HepG2 (cell line): ENCODE results near the gene FBXL12. TPM values are rescaled to one million over a fixed set of nuclear protein-coding genes. Genes with fewer than 3 reads are reported as not detected.
"Not testable (repeated sequence)": the region's sequence is repeated elsewhere in the genome, so short reads cannot be mapped to it uniquely, and the experiment has no call there.

Experiments
- ATAC-seq: fragments of 200-7000 bp; cut with Tn5 transposase; 3 replicates; pipeline ENCODE4 v1.9.1; 2020; ENCODE audit warnings: mild to moderate bottlenecking, moderate library complexity
- BruUV-seq: library from RNA; stranded (reverse); fragments of 400-500 nt; replicated peaks from 2 replicates; lab custom pipeline; 2021; lab: Mats Ljungman, UMichigan
- CTCF ChIA-PET: fragments of 300-600 bp; formaldehyde crosslinking; extraction: SDS; loops from one replicate; lab custom pipeline; 2021; ENCODE audit warnings: low total read pairs, inconsistent platforms, low intra/inter-chr PET ratio; lab: Yijun Ruan, JAX
- POLR2A ChIA-PET: fragments of 350-600 bp; sonication (Branson Sonifier 250); formaldehyde crosslinking; loops from one replicate; lab custom pipeline; 2020; ENCODE audit warnings: antibody characterized with exemption, inconsistent platforms; lab: Yijun Ruan, JAX
- DNase-seq: peaks from one replicate; pipeline ENCODE4 v3.0.0-alpha.2; 2015; ENCODE audit warnings: low spot score
- FAIRE-seq: peaks from 3 replicates; lab custom pipeline; 2011; peaks lifted over from hg19 to GRCh38; lab: Jason Lieb, UNC
- H2AFZ ChIP-seq: one replicate; pipeline ENCODE4 v1.6.1; 2011; ENCODE audit warnings: low read length, inconsistent platforms
- H3K27ac ChIP-seq: fragments of 300-600 bp; 3 replicates; pipeline ENCODE4 v1.8.0; 2011; ENCODE audit warnings: mixed run types, mild to moderate bottlenecking, mixed read lengths, low read length, inconsistent platforms; ENCODE audit not compliant: insufficient read depth; ENCODE audit errors: extremely low read length
- H3K27me3 ChIP-seq, 2 experiments: fragments of 200-600 bp in 1 of 2; 2 replicates in 1 of 2; 3 replicates in 1 of 2; pipeline versions ENCODE4 v1.6.0 to v1.8.0; 2011; ENCODE audit warnings: low read length in 2 of 2, mild to moderate bottlenecking in 2 of 2, moderate library complexity in 2 of 2, inconsistent platforms in 1 of 2; ENCODE audit not compliant: insufficient read depth in 2 of 2, control insufficient read depth in 1 of 2
- H3K36me3 ChIP-seq, 2 experiments: fragments of 200-600 bp in 1 of 2; replicated peaks in 1 of 2; 2 replicates in 1 of 2; 3 replicates in 1 of 2; pipeline versions ENCODE4 v1.5.1 to v1.8.0; 2011; ENCODE audit warnings: low read length in 2 of 2, inconsistent platforms in 1 of 2; ENCODE audit not compliant: insufficient read depth in 2 of 2, control insufficient read depth in 1 of 2
- H3K4me1 ChIP-seq: 2 replicates; pipeline ENCODE4 v1.5.1; 2012; ENCODE audit warnings: low read length, inconsistent platforms; ENCODE audit not compliant: insufficient read depth
- H3K4me2 ChIP-seq: 2 replicates; pipeline ENCODE4 v1.6.0; 2011; ENCODE audit warnings: low read depth, low read length, inconsistent platforms
- H3K4me3 ChIP-seq, 3 experiments: fragments of 200-600 bp in 1 of 3; sonication (generic), shearing (Covaris generic) in 1 of 3; replicated peaks in 1 of 3; 2 replicates each; pipeline ENCODE4 v1.5.1; 2011 to 2016; ENCODE audit warnings: low read length in 3 of 3, inconsistent platforms in 2 of 3, low read depth in 2 of 3, mild to moderate bottlenecking in 2 of 3, control low read depth in 1 of 3, mixed read lengths in 1 of 3; ENCODE audit not compliant: insufficient read depth in 1 of 3
- H3K79me2 ChIP-seq: one replicate; pipeline ENCODE4 v1.6.1; 2011; ENCODE audit warnings: low read length, inconsistent platforms; ENCODE audit not compliant: insufficient read depth
- H3K9ac ChIP-seq: 2 replicates; pipeline ENCODE4 v1.6.0; 2011; ENCODE audit warnings: mild to moderate bottlenecking, low read depth, low read length, inconsistent platforms; ENCODE audit not compliant: insufficient read depth
- H3K9me3 ChIP-seq: 2 replicates; pipeline ENCODE4 v1.5.1; 2012; ENCODE audit warnings: mild to moderate bottlenecking, low read length
- H4K20me1 ChIP-seq: 2 replicates; pipeline ENCODE4 v1.6.0; 2011; ENCODE audit warnings: inconsistent platforms, mild to moderate bottlenecking, low read length, moderate library complexity; ENCODE audit not compliant: insufficient read depth
- HMGA1 ChIP-seq: sonication (generic); formaldehyde crosslinking; conservative IDR thresholded peaks from 2 replicates; pipeline ENCODE4 v1.4.0; 2020; ENCODE audit warnings: missing genetic modification reagents
- WGBS: methylation state at CpG from one replicate; pipeline ENCODE4 v1.1.6; 2017; ENCODE audit warnings: low lambda C conversion rate; 5-methylcytosine and 5-hydroxymethylcytosine counted together
- in situ Hi-C: cut with HindIII; loops from 2 replicates; pipeline ENCODE4 v1.10.0; 2017; ENCODE audit warnings: low pct_unique_long_range_greater_than_20kb; ENCODE audit not compliant: extremely low pct_ligation_motif_present
- intact Hi-C: fragments of 100-400 bp; cut with micrococcal nuclease; formaldehyde crosslinking; loops from one replicate; pipeline ENCODE4 v1.10.0; 2022; ENCODE audit not compliant: unreplicated experiment
- polyA plus RNA-seq, 8 experiments: library from polyadenylated mRNA; depleted of rRNA in 3 of 8; stranded (reverse) in 7 of 8; unstranded in 1 of 8; fragments of >200 nt; fragmentation: Illumina TruSeq in 4 of 8; extraction: Trizol in 4 of 8; gene quantifications; 2 replicates each; pipeline versions ENCODE4 v1.2.1 to v1.2.3, GENCODE V29; 2011 to 2016; ENCODE audit warnings: low read depth in 4 of 8, missing spikeins in 1 of 8, mixed read lengths in 1 of 8; ENCODE audit not compliant: insufficient read depth in 1 of 8
- total RNA-seq, 5 experiments: library from RNA; depleted of rRNA; stranded (reverse); fragments of >200 nt; fragmentation: Illumina TruSeq; extraction: Trizol; gene quantifications; 2 replicates each; pipeline ENCODE4 v1.2.3, GENCODE V29; 2016; ENCODE audit warnings: low read depth in 1 of 5
- TF ChIP-seq, protein P1 (sequence below): sonication (generic); formaldehyde crosslinking; IDR thresholded peaks from 2 replicates; pipeline ENCODE4 v1.5.1; 2020; ENCODE audit warnings: mild to moderate bottlenecking, missing genetic modification reagents, moderate library complexity
- TF ChIP-seq, protein P2 (sequence below): sonication (generic); formaldehyde crosslinking; conservative IDR thresholded peaks from 2 replicates; pipeline ENCODE4 v1.8.0; 2022; ENCODE audit warnings: mild to moderate bottlenecking, moderate library complexity, missing genetic modification reagents

Gene FBXL12
- total and polyA plus RNA-seq, 2 of the 13 experiments (the other 11 are each of a cell fraction or from before 2014, with no cell fraction given) = 20.4 to 23.1 TPM

- TF ChIP-seq, protein P1, sequence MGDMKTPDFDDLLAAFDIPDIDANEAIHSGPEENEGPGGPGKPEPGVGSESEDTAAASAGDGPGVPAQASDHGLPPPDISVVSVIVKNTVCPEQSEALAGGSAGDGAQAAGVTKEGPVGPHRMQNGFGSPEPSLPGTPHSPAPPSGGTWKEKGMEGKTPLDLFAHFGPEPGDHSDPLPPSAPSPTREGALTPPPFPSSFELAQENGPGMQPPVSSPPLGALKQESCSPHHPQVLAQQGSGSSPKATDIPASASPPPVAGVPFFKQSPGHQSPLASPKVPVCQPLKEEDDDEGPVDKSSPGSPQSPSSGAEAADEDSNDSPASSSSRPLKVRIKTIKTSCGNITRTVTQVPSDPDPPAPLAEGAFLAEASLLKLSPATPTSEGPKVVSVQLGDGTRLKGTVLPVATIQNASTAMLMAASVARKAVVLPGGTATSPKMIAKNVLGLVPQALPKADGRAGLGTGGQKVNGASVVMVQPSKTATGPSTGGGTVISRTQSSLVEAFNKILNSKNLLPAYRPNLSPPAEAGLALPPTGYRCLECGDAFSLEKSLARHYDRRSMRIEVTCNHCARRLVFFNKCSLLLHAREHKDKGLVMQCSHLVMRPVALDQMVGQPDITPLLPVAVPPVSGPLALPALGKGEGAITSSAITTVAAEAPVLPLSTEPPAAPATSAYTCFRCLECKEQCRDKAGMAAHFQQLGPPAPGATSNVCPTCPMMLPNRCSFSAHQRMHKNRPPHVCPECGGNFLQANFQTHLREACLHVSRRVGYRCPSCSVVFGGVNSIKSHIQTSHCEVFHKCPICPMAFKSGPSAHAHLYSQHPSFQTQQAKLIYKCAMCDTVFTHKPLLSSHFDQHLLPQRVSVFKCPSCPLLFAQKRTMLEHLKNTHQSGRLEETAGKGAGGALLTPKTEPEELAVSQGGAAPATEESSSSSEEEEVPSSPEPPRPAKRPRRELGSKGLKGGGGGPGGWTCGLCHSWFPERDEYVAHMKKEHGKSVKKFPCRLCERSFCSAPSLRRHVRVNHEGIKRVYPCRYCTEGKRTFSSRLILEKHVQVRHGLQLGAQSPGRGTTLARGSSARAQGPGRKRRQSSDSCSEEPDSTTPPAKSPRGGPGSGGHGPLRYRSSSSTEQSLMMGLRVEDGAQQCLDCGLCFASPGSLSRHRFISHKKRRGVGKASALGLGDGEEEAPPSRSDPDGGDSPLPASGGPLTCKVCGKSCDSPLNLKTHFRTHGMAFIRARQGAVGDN (CRISPR knock-in tag) = peak; percentile 19; the same call in 1 of the 2 replicates
- TF ChIP-seq HMGA1 (CRISPR knock-in tag) = no peak
- TF ChIP-seq, protein P2, sequence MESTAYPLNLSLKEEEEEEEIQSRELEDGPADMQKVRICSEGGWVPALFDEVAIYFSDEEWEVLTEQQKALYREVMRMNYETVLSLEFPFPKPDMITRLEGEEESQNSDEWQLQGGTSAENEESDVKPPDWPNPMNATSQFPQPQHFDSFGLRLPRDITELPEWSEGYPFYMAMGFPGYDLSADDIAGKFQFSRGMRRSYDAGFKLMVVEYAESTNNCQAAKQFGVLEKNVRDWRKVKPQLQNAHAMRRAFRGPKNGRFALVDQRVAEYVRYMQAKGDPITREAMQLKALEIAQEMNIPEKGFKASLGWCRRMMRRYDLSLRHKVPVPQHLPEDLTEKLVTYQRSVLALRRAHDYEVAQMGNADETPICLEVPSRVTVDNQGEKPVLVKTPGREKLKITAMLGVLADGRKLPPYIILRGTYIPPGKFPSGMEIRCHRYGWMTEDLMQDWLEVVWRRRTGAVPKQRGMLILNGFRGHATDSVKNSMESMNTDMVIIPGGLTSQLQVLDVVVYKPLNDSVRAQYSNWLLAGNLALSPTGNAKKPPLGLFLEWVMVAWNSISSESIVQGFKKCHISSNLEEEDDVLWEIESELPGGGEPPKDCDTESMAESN (CRISPR knock-in tag) = no peak
Observed at GRCh38 chr19:9789066-9789465, 29.8 kb downstream of the FBXL12 start (continued).

- H3K9ac ChIP-seq, H3K36me3 ChIP-seq, FAIRE-seq, ATAC-seq, H3K4me2 ChIP-seq, H3K79me2 ChIP-seq, H2AFZ ChIP-seq, H3K27me3 ChIP-seq, H3K9me3 ChIP-seq, H3K4me3 ChIP-seq, DNase-seq, intact Hi-C loops, H4K20me1 ChIP-seq, BruUV-seq, H3K27ac ChIP-seq: not testable (repeated sequence)
- in situ Hi-C loops = loop anchor here (25.0 kb wide), 1 partner anchor 651 kb away; the partner anchor contains the start of genes OR7G3 and ZNF317
- WGBS = 94% methylated on average over 13 of the region's 13 CpGs
- ChIA-PET POLR2A (interaction anchor here (1.3 kb wide), 1 partner anchor 20 kb away, joined by 5 read pairs; the partner anchor contains the start of gene ZNF846), CTCF (interaction anchor here (2.7 kb wide), 1 partner anchor 163 kb away, joined by 31 read pairs; no protein-coding TSS in a partner anchor)
- H3K4me1 ChIP-seq = peaks cover 32% of the 10 kb centered on the region
Observed at GRCh38 chr19:9788604-9789003, 30.3 kb downstream of the FBXL12 start.
